SJCRH30 (cell line): ENCODE data around the gene HBG2. TPM values are rescaled to one million over a fixed set of nuclear protein-coding genes. Genes with fewer than 3 reads are reported as not detected.

Experiments used
- DNase-seq, 2 experiments: peaks; one replicate each; pipeline ENCODE4 v3.0.0-alpha.2; 2015 to 2020
- H3K27ac ChIP-seq: fragments of 250-450 bp; sonication (Bioruptor Pico); 2 replicates; pipeline ENCODE4 v1.5.1; 2020; ENCODE audit warnings: mild to moderate bottlenecking, moderate library complexity
- H3K27me3 ChIP-seq: fragments of 250-450 bp; sonication (Bioruptor Pico); 2 replicates; pipeline ENCODE4 v1.5.1; 2020; ENCODE audit warnings: mild to moderate bottlenecking, moderate library complexity
- H3K36me3 ChIP-seq: fragments of 250-450 bp; sonication (Bioruptor Pico); 2 replicates; pipeline ENCODE4 v1.5.1; 2020; ENCODE audit warnings: mild to moderate bottlenecking, moderate library complexity
- H3K4me1 ChIP-seq: fragments of 250-450 bp; sonication (Bioruptor Pico); 2 replicates; pipeline ENCODE4 v1.5.1; 2020; ENCODE audit warnings: mild to moderate bottlenecking, moderate library complexity
- H3K4me3 ChIP-seq: fragments of 250-450 bp; sonication (Bioruptor Pico); 2 replicates; pipeline ENCODE4 v1.5.1; 2020; ENCODE audit warnings: mild to moderate bottlenecking, moderate library complexity
- H3K9me3 ChIP-seq: fragments of 250-450 bp; sonication (Bioruptor Pico); replicated peaks from 2 replicates; pipeline ENCODE4 v1.5.1; 2020; ENCODE audit warnings: mild to moderate bottlenecking, moderate library complexity
- total RNA-seq: library from RNA; depleted of rRNA; stranded (reverse); fragments of >200 nt; shearing (Covaris generic); gene quantifications from 2 replicates; pipeline ENCODE4 v1.2.3, GENCODE V29; 2014

The HBG2 gene
- total RNA-seq, 1 experiment from 2014 or later = not detected

DNA sequence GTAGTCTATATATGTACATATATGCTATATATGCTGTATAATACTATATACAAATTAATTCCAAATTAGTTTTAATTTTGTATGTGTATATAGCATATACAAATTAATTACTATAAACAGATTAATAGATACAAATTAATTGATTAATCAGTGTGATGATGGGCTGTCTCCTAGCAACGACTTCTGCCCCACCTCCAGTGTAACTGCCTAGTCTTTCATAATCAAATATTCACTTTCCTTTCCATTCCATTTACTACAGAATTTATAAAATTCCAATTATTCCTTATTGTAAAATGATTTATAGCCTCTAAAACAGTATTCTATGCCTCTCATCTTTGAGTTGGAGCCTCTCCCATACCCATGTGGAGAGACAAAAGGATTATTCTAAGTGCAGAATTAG, 21.3 kb downstream of the HBG2 start:
- no peak overlapping the region for H3K27ac ChIP-seq
- no peaks in the 10 kb centered on the region for H3K36me3 ChIP-seq
- H3K27me3 ChIP-seq = no peaks in the 10 kb centered on the region
- H3K4me1 ChIP-seq = no peaks in the 10 kb centered on the region
- H3K9me3 ChIP-seq = no peaks in the 10 kb centered on the region
- H3K4me3 ChIP-seq = no peak overlapping the region
- DNase-seq = no peak

DNA sequence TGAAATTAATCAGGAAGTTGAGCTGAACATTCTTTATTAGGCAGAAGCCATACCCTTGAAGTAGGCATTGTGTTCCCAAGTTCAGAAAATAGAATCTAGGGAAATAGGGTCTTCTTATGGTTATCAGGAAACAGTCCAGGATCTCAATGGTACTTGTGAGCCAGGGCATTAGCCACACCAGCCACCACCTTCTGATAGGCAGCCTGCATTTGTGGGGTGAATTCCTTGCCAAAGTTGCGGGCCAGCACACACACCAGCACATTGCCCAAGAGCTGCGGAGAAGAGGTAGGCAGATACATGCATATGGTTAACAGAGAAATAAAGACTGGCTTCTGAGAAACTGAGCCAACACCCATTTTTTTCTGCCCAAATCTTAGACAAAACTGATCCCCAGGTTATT, 21.8 kb downstream of the HBG2 start:
- Histone ChIP-seq H3K27me3 (no peaks in the 10 kb centered on the region), H3K27ac (no peak overlapping the region), H3K9me3 (no peaks in the 10 kb centered on the region), H3K36me3 (no peaks in the 10 kb centered on the region), H3K4me3 (no peak overlapping the region), H3K4me1 (no peaks in the 10 kb centered on the region)
- no peak for DNase-seq

- Histone ChIP-seq H3K27me3 (no peaks in the 10 kb centered on the region), H3K4me3 (no peak overlapping the region), H3K27ac (no peak overlapping the region), H3K4me1 (no peaks in the 10 kb centered on the region), H3K9me3 (no peaks in the 10 kb centered on the region), H3K36me3 (no peaks in the 10 kb centered on the region)
- DNase-seq = no peak
These were observed 22.4 kb downstream of the HBG2 start for GRCh38 chr11:5232176-5232575.

GRCh38 chr11:5231111-5231510, 23.5 kb downstream of the HBG2 start:
- H3K4me3 ChIP-seq = no peak overlapping the region

DNA sequence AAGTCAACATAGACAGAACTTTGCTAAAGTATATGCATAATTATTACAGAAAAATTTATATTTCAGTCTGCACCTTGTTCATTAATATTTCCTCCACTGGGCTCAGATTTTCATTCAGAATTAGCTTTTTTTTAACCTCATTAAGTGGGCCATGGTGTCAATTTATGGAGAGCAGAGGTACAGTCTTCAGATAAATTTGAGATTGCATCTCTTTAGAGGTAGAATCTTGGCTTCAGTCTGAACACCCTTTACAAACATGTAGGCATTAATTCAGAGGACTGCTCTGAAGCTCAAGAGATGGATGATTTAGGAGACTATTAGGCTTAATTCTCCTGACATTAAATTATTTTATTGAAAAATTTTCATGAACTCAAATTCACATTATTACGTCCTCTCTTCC, 24.3 kb downstream of the HBG2 start:
- H3K4me1 ChIP-seq = no peaks in the 10 kb centered on the region
- no peak for DNase-seq
- no peaks in the 10 kb centered on the region for H3K36me3 ChIP-seq
- H3K9me3 ChIP-seq = no peaks in the 10 kb centered on the region
- no peaks in the 10 kb centered on the region for H3K27me3 ChIP-seq
- no peak overlapping the region for H3K4me3 ChIP-seq
- no peak overlapping the region for H3K27ac ChIP-seq

More at GRCh38 chr11:5231111-5231510, 23.5 kb downstream of the HBG2 start:
- Histone ChIP-seq H3K27me3 (no peaks in the 10 kb centered on the region), H3K36me3 (no peaks in the 10 kb centered on the region), H3K9me3 (no peaks in the 10 kb centered on the region), H3K4me1 (no peaks in the 10 kb centered on the region), H3K27ac (no peak overlapping the region)
- DNase-seq = no peak

DNA sequence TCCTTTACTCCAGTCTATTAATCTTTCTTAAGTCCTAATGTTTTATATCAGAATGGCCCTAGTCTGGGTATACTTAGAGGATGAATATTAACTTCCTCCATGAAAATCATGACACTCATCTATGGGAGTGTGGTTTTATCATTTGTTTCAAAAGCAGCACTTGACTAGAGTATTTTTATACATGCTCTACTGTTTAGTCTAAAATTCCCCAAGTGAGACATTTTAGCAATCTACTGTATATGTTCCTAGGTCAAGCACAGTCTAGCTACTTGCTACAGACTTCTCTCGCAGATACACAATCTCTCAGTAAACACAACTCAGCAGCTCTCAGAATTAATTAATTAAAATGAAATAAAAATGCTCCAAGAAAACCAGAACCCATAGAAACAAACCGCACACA, 24.8 kb downstream of the HBG2 start:
- no peak overlapping the region for H3K4me3 ChIP-seq
- H3K4me1 ChIP-seq = no peaks in the 10 kb centered on the region
- no peak for DNase-seq
- no peaks in the 10 kb centered on the region for H3K27me3 ChIP-seq
- no peak overlapping the region for H3K27ac ChIP-seq
- H3K9me3 ChIP-seq = no peaks in the 10 kb centered on the region
- H3K36me3 ChIP-seq = no peaks in the 10 kb centered on the region

DNA sequence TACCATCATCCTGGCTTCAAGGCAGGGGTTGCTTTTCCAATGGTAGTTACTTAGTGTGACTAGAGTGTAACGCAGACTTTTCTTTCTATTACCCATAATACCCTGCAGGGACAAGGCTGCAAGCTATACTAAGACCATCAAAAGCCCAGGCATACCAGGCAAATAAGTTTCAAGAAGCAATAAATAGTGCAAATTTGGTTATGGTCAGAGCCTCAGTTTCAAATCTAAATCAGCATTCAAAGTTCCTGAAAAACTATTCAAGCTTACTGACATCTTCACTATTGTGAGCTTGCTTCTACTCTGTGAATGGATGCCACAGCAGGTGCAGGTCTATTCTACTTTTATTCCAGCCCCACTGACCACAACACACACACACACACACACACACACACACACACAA, 25.2 kb downstream of the HBG2 start:
- DNase-seq = no peak
- no peaks in the 10 kb centered on the region for H3K9me3 ChIP-seq
- H3K36me3 ChIP-seq = no peaks in the 10 kb centered on the region
- H3K4me3 ChIP-seq = no peak overlapping the region
- no peaks in the 10 kb centered on the region for H3K4me1 ChIP-seq
- no peak overlapping the region for H3K27ac ChIP-seq
- no peaks in the 10 kb centered on the region for H3K27me3 ChIP-seq

- Histone ChIP-seq H3K27me3 (no peaks in the 10 kb centered on the region), H3K9me3 (no peaks in the 10 kb centered on the region), H3K4me3 (no peak overlapping the region), H3K36me3 (no peaks in the 10 kb centered on the region), H3K27ac (no peak overlapping the region), H3K4me1 (no peaks in the 10 kb centered on the region)
- no peak for DNase-seq
These were observed 26.5 kb downstream of the HBG2 start for GRCh38 chr11:5228124-5228523.

- Histone ChIP-seq H3K27me3 (no peaks in the 10 kb centered on the region), H3K27ac (no peak overlapping the region), H3K36me3 (no peaks in the 10 kb centered on the region), H3K4me1 (no peaks in the 10 kb centered on the region), H3K9me3 (no peaks in the 10 kb centered on the region), H3K4me3 (no peak overlapping the region)
- no peak for DNase-seq
These were observed 26.9 kb downstream of the HBG2 start for GRCh38 chr11:5227681-5228080.

GRCh38 chr11:5226732-5227310, 27.8 kb downstream of the HBG2 start, which contains the start of gene HBB:
Gene HBB, minus strand, starts transcription at chr11:5227071. Its CDS starts 50 bp downstream, at chr11:5227021.
- H3K36me3 ChIP-seq = no peaks in the 10 kb centered on the region
- DNase-seq = no peak

GRCh38 chr11:5225480-5225871, 29.1 kb downstream of the HBG2 start:
- no peak for DNase-seq
- H3K27me3 ChIP-seq = no peaks in the 10 kb centered on the region
- H3K4me1 ChIP-seq = no peaks in the 10 kb centered on the region
- no peak overlapping the region for H3K27ac ChIP-seq
- H3K36me3 ChIP-seq = no peaks in the 10 kb centered on the region
- no peaks in the 10 kb centered on the region for H3K9me3 ChIP-seq
- no peak overlapping the region for H3K4me3 ChIP-seq

More at GRCh38 chr11:5226732-5227310, 27.8 kb downstream of the HBG2 start, which contains the start of gene HBB:
- Histone ChIP-seq H3K27ac (no peak within 1 kb of the TSS), H3K4me1 (no peaks in the 10 kb centered on the region), H3K9me3 (no peaks in the 10 kb centered on the region), H3K4me3 (no peak within 1 kb of the TSS), H3K27me3 (no peaks in the 10 kb centered on the region)

GRCh38 chr11:5224538-5225479, 29.8 kb downstream of the HBG2 start:
- Histone ChIP-seq H3K36me3 (no peaks in the 10 kb centered on the region), H3K9me3 (no peaks in the 10 kb centered on the region), H3K27ac (no peak overlapping the region), H3K4me3 (no peak overlapping the region), H3K27me3 (no peaks in the 10 kb centered on the region), H3K4me1 (no peaks in the 10 kb centered on the region)
- no peak for DNase-seq

GRCh38 chr11:5223686-5224085, 30.9 kb downstream of the HBG2 start:
- Histone ChIP-seq H3K27ac (no peak overlapping the region), H3K4me1 (no peaks in the 10 kb centered on the region), H3K36me3 (no peaks in the 10 kb centered on the region), H3K9me3 (no peaks in the 10 kb centered on the region), H3K27me3 (no peaks in the 10 kb centered on the region), H3K4me3 (no peak overlapping the region)
- no peak for DNase-seq

GRCh38 chr11:5223146-5223545, 31.4 kb downstream of the HBG2 start:
- Histone ChIP-seq H3K36me3 (no peaks in the 10 kb centered on the region), H3K9me3 (no peaks in the 10 kb centered on the region), H3K27me3 (no peaks in the 10 kb centered on the region), H3K4me3 (no peak overlapping the region), H3K4me1 (no peaks in the 10 kb centered on the region), H3K27ac (no peak overlapping the region)
- DNase-seq = no peak

GRCh38 chr11:5210376-5210885, 44.1 kb downstream of the HBG2 start:
- Histone ChIP-seq H3K27ac (no peak overlapping the region), H3K36me3 (no peaks in the 10 kb centered on the region), H3K27me3 (no peaks in the 10 kb centered on the region; the same call in 1 of the 2 replicates), H3K9me3 (no peaks in the 10 kb centered on the region), H3K4me1 (no peaks in the 10 kb centered on the region), H3K4me3 (no peak overlapping the region)
- DNase-seq = no peak
